Measurements from ENCODE around the gene MRPL11.

Gene MRPL11

GRCh38 chr11:66417000-66417399, 21.6 kb downstream of the MRPL11 start:
- TF ChIP-seq, protein P1, sequence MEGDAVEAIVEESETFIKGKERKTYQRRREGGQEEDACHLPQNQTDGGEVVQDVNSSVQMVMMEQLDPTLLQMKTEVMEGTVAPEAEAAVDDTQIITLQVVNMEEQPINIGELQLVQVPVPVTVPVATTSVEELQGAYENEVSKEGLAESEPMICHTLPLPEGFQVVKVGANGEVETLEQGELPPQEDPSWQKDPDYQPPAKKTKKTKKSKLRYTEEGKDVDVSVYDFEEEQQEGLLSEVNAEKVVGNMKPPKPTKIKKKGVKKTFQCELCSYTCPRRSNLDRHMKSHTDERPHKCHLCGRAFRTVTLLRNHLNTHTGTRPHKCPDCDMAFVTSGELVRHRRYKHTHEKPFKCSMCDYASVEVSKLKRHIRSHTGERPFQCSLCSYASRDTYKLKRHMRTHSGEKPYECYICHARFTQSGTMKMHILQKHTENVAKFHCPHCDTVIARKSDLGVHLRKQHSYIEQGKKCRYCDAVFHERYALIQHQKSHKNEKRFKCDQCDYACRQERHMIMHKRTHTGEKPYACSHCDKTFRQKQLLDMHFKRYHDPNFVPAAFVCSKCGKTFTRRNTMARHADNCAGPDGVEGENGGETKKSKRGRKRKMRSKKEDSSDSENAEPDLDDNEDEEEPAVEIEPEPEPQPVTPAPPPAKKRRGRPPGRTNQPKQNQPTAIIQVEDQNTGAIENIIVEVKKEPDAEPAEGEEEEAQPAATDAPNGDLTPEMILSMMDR (conservative IDR thresholded peaks at IDR 0.05; ENCODE audit: low read depth, low read length): no peak
- Histone ChIP-seq H3K9ac (no peak overlapping the region), H3K4me2 (no peak overlapping the region), H3K4me3 (IDR thresholded peaks at IDR 0.05; ENCODE audit: insufficient read depth, low read depth, low read length) (no peak overlapping the region), H2AFZ (ENCODE audit: low read depth) (no peak overlapping the region), H3K4me1 (ENCODE audit: low read depth, poor library complexity, severe bottlenecking) (peaks cover 13% of the 10 kb centered on the region), H3K36me3 (ENCODE audit: insufficient read depth) (no peaks in the 10 kb centered on the region), H3K79me2 (ENCODE audit: insufficient read depth, low read depth) (no peaks in the 10 kb centered on the region), H3K27ac (no peak overlapping the region), H3K27me3 (ENCODE audit: insufficient read depth, low read depth) (peaks cover 60% of the 10 kb centered on the region), H4K20me1 (ENCODE audit: insufficient read depth) (no peaks in the 10 kb centered on the region)

DNA sequence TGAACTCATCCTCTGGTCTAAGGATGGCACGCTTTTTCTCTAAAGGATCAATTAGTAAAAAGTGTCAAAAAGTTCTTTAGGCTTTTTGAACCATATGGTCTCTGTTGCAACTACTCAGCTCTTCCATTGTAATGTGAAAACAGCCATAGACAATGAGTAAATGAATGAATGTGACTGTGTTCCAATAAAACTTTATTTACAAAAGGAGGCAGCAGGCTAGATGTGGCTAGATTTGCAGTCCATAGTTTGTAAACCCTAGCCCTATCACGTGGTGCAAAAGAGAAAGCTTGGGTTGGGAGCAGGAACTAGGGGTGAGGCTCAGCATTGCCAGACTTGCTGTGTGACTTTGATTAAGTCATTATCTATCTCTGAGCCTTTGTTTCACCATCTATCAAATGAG, 23.2 kb downstream of the MRPL11 start:
- no peak overlapping the region for H3K4me2 ChIP-seq
- H3K36me3 ChIP-seq (ENCODE audit: insufficient read depth): no peaks in the 10 kb centered on the region
- no peak overlapping the region for H3K4me3 ChIP-seq (IDR thresholded peaks at IDR 0.05; ENCODE audit: insufficient read depth, low read depth, low read length)
- peaks cover 13% of the 10 kb centered on the region for H3K4me1 ChIP-seq (ENCODE audit: low read depth, poor library complexity, severe bottlenecking)
- peaks cover 76% of the 10 kb centered on the region for H3K27me3 ChIP-seq (ENCODE audit: insufficient read depth, low read depth)
- no peaks in the 10 kb centered on the region for H3K79me2 ChIP-seq (ENCODE audit: insufficient read depth, low read depth)
- no peaks in the 10 kb centered on the region for H4K20me1 ChIP-seq (ENCODE audit: insufficient read depth)
- no peak overlapping the region for H3K9ac ChIP-seq
- no peak overlapping the region for H3K27ac ChIP-seq
- TF ChIP-seq, protein P1 (conservative IDR thresholded peaks at IDR 0.05; ENCODE audit: low read depth, low read length): no peak
- H2AFZ ChIP-seq (ENCODE audit: low read depth): no peak overlapping the region

DNA sequence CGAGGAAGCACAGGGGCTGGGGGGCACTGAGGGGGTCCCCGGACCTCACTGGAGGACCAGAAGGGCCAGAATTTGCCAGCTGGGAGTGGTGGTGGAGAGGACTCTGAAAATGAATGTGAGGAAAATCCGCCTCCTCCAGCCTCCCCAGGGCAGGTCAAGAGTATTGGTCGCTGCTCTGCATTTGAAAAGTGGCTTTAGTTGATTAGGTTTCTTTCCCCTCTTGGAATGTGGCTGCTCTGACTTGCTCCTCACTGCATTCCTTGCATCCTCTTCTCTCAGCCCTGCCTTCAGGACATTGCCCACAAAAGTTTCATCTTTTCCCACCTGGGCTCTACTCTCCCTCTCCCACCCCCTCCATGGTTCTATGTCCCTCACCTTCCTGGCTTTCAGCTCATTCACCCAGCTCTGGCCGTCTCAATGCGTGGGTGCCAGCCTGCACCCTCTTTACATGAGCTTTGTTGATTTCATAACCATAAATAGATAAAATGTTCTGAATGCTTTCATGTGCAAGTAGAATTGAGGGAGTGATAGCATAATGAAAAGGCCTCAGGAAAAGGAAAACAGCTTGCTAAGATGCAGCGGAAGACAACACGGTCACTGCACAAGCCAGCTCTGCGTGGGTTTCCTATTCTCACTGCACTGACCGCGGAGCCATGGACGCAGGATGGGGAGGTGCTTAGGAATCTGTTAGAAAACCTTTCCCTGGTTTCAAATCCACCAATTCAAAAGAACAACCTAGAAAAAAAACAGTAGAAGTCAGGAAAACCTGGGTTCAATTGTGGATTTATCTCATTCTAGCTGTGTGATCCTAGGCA, 24.3 kb downstream of the MRPL11 start:
- Histone ChIP-seq H3K4me3 (IDR thresholded peaks at IDR 0.05; ENCODE audit: insufficient read depth, low read depth, low read length) (no peak overlapping the region), H3K27me3 (ENCODE audit: insufficient read depth, low read depth) (peaks cover 84% of the 10 kb centered on the region), H3K36me3 (ENCODE audit: insufficient read depth) (no peaks in the 10 kb centered on the region), H3K9ac (no peak overlapping the region), H3K4me2 (no peak overlapping the region), H3K27ac (no peak overlapping the region), H3K79me2 (ENCODE audit: insufficient read depth, low read depth) (no peaks in the 10 kb centered on the region), H2AFZ (ENCODE audit: low read depth) (no peak overlapping the region), H4K20me1 (ENCODE audit: insufficient read depth) (no peaks in the 10 kb centered on the region), H3K4me1 (ENCODE audit: low read depth, poor library complexity, severe bottlenecking) (peaks cover 13% of the 10 kb centered on the region)
- TF ChIP-seq, protein P1 (conservative IDR thresholded peaks at IDR 0.05; ENCODE audit: low read depth, low read length): no peak

DNA sequence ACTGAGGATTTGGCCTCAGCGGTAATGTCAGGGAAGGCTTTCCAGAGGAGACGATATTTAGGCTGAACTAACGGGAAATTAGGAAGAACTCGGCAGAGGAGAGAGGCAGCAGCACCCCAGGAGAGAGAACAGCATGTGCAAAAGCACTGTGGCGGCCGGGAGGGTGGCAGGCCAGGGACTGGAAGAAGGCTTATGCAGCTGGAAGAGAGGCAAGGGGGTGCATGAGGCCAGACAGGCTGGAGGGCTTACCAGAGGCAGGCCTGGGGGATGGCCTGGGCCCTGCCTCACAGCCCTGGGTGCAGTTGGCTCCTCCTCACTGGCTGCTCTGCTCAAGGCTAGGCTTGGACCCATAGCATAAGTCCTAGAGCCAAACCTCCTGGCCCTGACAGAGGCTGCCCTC, 25.5 kb downstream of the MRPL11 start:
- Histone ChIP-seq H3K4me1 (ENCODE audit: low read depth, poor library complexity, severe bottlenecking) (peaks cover 9% of the 10 kb centered on the region), H3K36me3 (ENCODE audit: insufficient read depth) (no peaks in the 10 kb centered on the region), H3K79me2 (ENCODE audit: insufficient read depth, low read depth) (no peaks in the 10 kb centered on the region), H3K4me3 (IDR thresholded peaks at IDR 0.05; ENCODE audit: insufficient read depth, low read depth, low read length) (no peak overlapping the region), H2AFZ (ENCODE audit: low read depth) (no peak overlapping the region), H3K4me2 (no peak overlapping the region), H4K20me1 (ENCODE audit: insufficient read depth) (no peaks in the 10 kb centered on the region), H3K27me3 (ENCODE audit: insufficient read depth, low read depth) (peaks cover 84% of the 10 kb centered on the region), H3K27ac (no peak overlapping the region), H3K9ac (no peak overlapping the region)
- TF ChIP-seq, protein P1 (conservative IDR thresholded peaks at IDR 0.05; ENCODE audit: low read depth, low read length): no peak
